SK-N-MC (cell line): ENCODE measurements around the gene CAPN15.

Source experiments
- DNase-seq: peaks from one replicate; pipeline ENCODE4 v3.0.0-alpha.2; 2011; ENCODE audit warnings: low read depth, low spot score
- H3K27ac ChIP-seq: fragments of 200-600 bp; sonication (generic); 2 replicates; pipeline ENCODE4 v1.5.1; 2016; ENCODE audit warnings: mixed run types
- H3K36me3 ChIP-seq: fragments of 200-600 bp; sonication (generic); 2 replicates; pipeline ENCODE4 v1.6.1; 2017; ENCODE audit warnings: antibody characterized with exemption, low read length, mixed read lengths; ENCODE audit not compliant: insufficient read depth
- H3K4me3 ChIP-seq: fragments of 200-600 bp; sonication (generic); 2 replicates; pipeline ENCODE4 v1.5.1; 2016
- H3K9ac ChIP-seq: fragments of 200-600 bp; sonication (generic); 2 replicates; pipeline ENCODE4 v1.8.0; 2017; ENCODE audit warnings: mixed run types, mixed read lengths; ENCODE audit not compliant: insufficient read length
- H3K9me3 ChIP-seq: fragments of 200-600 bp; sonication (generic); 2 replicates; pipeline ENCODE4 v1.6.1; 2017; ENCODE audit warnings: low read depth, mild to moderate bottlenecking, antibody characterized with exemption, low read length, moderate library complexity, mixed read lengths
- EZH2 ChIP-seq: fragments of 200-600 bp; sonication (generic); IDR thresholded peaks from one replicate; pipeline ENCODE4 v1.6.1; 2017; ENCODE audit warnings: antibody characterized with exemption
- FOXP2 ChIP-seq: optimal IDR thresholded peaks from 2 replicates; pipeline ENCODE3; 2011; ENCODE audit warnings: mild to moderate bottlenecking, moderate library complexity; ENCODE audit not compliant: insufficient read depth; ENCODE audit errors: extremely low read length, control extremely low read depth
- POLR2AphosphoS5 ChIP-seq: IDR thresholded peaks from 2 replicates; pipeline ENCODE4 v1.6.1; 2012; ENCODE audit warnings: mild to moderate bottlenecking, low read depth, low read length, borderline replicate concordance

Gene CAPN15

DNA sequence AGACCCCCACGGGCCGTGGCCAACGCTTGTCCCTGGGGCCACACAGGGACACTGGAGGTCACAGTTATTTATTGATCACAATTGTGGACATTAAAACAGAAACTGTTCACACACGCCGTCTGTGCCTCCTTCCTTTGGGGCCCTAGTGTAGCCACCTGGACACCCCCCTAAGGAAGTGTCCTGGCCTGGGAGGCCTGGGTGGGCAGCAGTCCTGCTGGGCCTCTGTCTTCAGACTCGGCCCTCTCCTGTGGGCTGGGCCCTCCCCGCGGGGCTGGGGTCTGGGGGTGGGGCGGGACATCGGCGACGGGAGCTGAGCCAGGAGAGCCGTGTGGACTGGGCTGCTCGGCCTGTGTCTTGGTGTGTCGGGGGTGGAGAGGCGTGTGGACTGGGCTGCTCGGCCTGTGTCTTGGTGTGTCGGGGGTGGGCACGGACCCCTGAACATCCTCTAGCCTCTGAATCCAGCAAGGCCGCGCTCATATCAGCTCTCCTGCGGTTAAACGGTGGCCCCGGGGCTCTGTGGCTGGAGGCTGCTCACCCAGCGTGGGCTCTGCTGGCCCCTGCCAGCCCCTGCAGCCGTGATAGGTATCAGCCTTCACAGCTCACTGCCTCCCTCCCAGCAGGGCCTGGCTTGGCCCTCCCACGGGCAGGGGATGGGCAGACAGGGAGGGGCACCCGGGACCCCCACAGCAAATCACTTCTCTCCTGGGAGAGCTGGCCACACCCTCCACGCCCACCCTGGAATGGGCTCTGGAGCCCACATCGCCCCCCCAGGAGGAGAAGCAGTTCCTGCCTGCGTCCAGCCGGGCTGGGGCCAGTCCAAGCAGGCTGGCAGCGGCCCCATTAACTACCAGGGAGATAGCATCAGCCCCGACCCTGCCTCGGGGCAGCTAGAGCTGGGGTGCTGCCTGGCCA is 38.2 kb downstream of the CAPN15 start:
- no peak overlapping the region for H3K4me3 ChIP-seq
- H3K27ac ChIP-seq = no peak overlapping the region
- no peaks in the 10 kb centered on the region for H3K36me3 ChIP-seq

GRCh38 chr16:566475-567372 is 39.2 kb downstream of the CAPN15 start, which contains the start of gene NHLRC4:
Gene NHLRC4 (plus strand): TSS chr16:567005. CDS start chr16:568048, 1,043 bp downstream.
- no peak within 1 kb of the TSS for H3K9ac ChIP-seq

More for the DNA sequence above, 38.2 kb downstream of the CAPN15 start:
- H3K9ac ChIP-seq = no peak overlapping the region
- DNase-seq = no peak
- H3K9me3 ChIP-seq = no peaks in the 10 kb centered on the region
- TF ChIP-seq EZH2 (no peak), FOXP2 (no peak), POLR2AphosphoS5 (no peak)

GRCh38 chr16:567373-568256 is 40.1 kb downstream of the CAPN15 start:
- H3K36me3 ChIP-seq = no peaks in the 10 kb centered on the region
- H3K27ac ChIP-seq = no peak overlapping the region
- no peak overlapping the region for H3K9ac ChIP-seq
- no peak overlapping the region for H3K4me3 ChIP-seq
- TF ChIP-seq EZH2 (no peak), FOXP2 (no peak), POLR2AphosphoS5 (no peak)
- DNase-seq = no peak
- H3K9me3 ChIP-seq = no peaks in the 10 kb centered on the region

More at GRCh38 chr16:566475-567372, 39.2 kb downstream of the CAPN15 start, which contains the start of gene NHLRC4:
- DNase-seq = no peak
- no peak within 1 kb of the TSS for H3K4me3 ChIP-seq
- H3K27ac ChIP-seq = no peak within 1 kb of the TSS
- no peaks in the 10 kb centered on the region for H3K9me3 ChIP-seq
- TF ChIP-seq FOXP2 (no peak), POLR2AphosphoS5 (no peak), EZH2 (no peak)
- H3K36me3 ChIP-seq = no peaks in the 10 kb centered on the region

GRCh38 chr16:568401-569258 is 41.1 kb downstream of the CAPN15 start:
- H3K4me3 ChIP-seq = peak overlapping the region; percentile 93
- no peaks in the 10 kb centered on the region for H3K36me3 ChIP-seq
- TF ChIP-seq POLR2AphosphoS5 (no peak), EZH2 (no peak), FOXP2 (no peak)
- H3K9me3 ChIP-seq = no peaks in the 10 kb centered on the region
- no peak for DNase-seq
- 0 out of 2 replicates have a peak overlapping the region, but pooled peaks have one; percentile 31 for H3K27ac ChIP-seq
- peak overlapping the region; percentile 85 for H3K9ac ChIP-seq

DNA sequence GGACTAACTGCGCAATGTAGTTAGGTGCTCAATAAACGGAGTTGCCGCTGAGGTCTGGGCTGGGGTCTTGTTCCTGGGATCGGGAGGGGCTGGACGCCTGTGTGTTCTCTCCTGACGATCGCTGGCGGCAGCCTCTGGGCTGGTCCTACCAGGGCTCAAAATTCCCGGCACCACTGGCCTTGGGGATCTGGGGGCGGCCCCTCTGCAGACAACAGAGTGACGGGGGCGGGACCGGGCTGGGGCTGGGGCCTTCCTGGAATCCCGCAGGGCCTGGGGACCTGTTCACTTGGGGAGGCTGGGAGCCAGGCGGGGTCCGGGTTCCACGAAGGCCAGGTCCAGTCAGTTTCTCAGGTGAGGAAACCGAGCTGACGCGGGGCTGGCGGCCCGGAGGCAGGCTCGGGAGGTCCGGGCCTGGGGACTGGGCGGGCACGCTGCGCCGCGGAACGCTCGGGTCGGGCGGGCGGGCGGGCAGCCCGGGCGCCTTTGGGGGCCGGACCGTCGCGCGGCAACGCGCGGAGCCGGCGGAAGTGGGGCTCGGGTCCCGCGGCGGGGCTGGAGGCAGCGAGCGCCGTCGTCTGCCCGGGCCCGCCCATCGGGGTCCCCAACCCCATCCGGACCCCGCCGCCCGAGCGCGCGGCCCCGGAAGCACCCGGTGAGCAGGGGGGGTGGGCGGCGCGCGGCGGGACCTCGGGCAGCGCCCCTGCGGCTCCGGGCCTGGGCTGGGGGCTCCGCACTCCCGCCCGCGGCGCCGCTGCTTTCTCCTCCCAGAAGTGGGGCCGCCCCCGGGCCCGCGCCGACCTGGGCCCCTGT is 42.1 kb downstream of the CAPN15 start, which contains the start of gene PIGQ:
PIGQ (plus strand) TSS at position 524 of the 810 bp plus-strand sequence. CDS start 4,107 bp downstream, outside the sequence.
- peak within 1 kb of the TSS; percentile 93 for H3K4me3 ChIP-seq
- H3K9ac ChIP-seq = peak within 1 kb of the TSS; percentile 89
- TF ChIP-seq POLR2AphosphoS5 = peak; percentile 63; the same call in 1 of the 2 replicates
- no peak for TF ChIP-seq EZH2
- DNase-seq = no peak
- peak within 1 kb of the TSS; percentile 79 for H3K27ac ChIP-seq
- H3K36me3 ChIP-seq = no peaks in the 10 kb centered on the region; the same call in 1 of the 2 replicates
- no peaks in the 10 kb centered on the region for H3K9me3 ChIP-seq

DNA sequence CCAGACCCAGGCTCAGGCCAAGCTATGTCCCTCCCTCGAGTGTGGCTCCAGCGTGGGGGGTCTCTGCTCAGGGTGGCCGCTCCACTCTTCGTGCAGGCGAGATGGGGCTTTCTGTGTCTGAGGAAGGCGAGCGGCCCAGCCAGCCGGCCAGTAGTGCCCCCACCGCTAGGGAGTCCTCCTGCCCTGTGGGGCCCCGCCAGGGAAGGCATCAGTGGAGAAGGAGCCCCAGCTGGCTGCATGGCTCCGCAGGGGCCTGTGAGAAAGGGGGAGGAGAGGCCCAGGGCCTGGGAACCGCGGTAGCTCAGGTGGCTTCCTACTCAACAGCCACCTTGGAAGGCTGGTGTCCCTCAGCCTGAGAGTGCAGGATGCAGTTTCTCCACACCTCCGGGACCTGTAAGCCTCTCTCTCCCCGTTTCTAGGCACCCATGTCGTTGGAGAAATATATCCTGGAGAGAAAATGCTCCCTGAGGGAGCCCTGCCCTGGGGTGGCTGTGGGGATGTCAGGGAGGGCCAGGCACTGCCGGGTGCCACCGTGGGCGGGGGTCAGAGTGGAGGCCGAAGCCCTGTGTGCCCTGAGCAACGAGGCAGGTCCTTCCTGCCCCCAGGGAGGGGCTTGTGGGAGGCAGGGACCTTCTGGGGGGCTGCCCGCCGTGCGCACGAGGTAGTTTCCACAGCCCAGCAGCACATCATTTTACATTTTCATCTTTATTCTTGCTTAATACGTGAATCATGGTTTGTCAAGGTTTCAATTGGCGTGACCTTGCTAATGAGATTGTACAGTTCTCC is 45.5 kb downstream of the CAPN15 start:
- Histone ChIP-seq H3K9ac (no peak overlapping the region), H3K9me3 (no peaks in the 10 kb centered on the region), H3K27ac (no peak overlapping the region), H3K36me3 (no peaks in the 10 kb centered on the region; the same call in 1 of the 2 replicates), H3K4me3 (no peak overlapping the region)
- no peak for TF ChIP-seq POLR2AphosphoS5
- TF ChIP-seq FOXP2 = no peak
- TF ChIP-seq EZH2 = no peak
- DNase-seq = no peak
